Measurements from ENCODE around the gene SLC16A12. TPM values are rescaled to one million over a fixed set of nuclear protein-coding genes. Genes with fewer than 3 reads are reported as not detected.
"Not testable (repeated sequence)": the region's sequence is repeated elsewhere in the genome, so short reads cannot be mapped to it uniquely, and the experiment has no call there.

SLC16A12 gene
- total RNA-seq, 2 experiments from 2014 or later = not detected

- H3K36me3 Mint-ChIP-seq, H3K4me1 Mint-ChIP-seq, H3K4me3 Mint-ChIP-seq, H3K9me3 Mint-ChIP-seq, H3K27ac Mint-ChIP-seq, DNase-seq: not testable (repeated sequence)
- H3K27me3 Mint-ChIP-seq = peaks cover 49% of the 10 kb centered on the region
Measured at GRCh38 chr10:89529711-89530110, 5.7 kb downstream of the SLC16A12 start.

- no peak overlapping the region for H3K27ac Mint-ChIP-seq
- peaks cover 4% of the 10 kb centered on the region for H3K4me1 Mint-ChIP-seq
- H3K9me3 Mint-ChIP-seq = no peaks in the 10 kb centered on the region
- no peak for DNase-seq
- H3K36me3 Mint-ChIP-seq = no peaks in the 10 kb centered on the region
- peaks cover 23% of the 10 kb centered on the region for H3K27me3 Mint-ChIP-seq
- no peak overlapping the region for H3K4me3 Mint-ChIP-seq
Measured at GRCh38 chr10:89526358-89526757, 9.0 kb downstream of the SLC16A12 start.

GRCh38 chr10:89525556-89525955 lies 9.8 kb downstream of the SLC16A12 start:
- H3K27ac Mint-ChIP-seq = no peak overlapping the region
- peaks cover 4% of the 10 kb centered on the region for H3K4me1 Mint-ChIP-seq

GRCh38 chr10:89524279-89524678 lies 11.1 kb downstream of the SLC16A12 start:
- Mint-ChIP-seq H3K27me3 (peaks cover 13% of the 10 kb centered on the region), H3K9me3 (no peaks in the 10 kb centered on the region), H3K36me3 (no peaks in the 10 kb centered on the region), H3K27ac (no peak overlapping the region), H3K4me1 (peaks cover 4% of the 10 kb centered on the region), H3K4me3 (no peak overlapping the region)
- DNase-seq = no peak

More at GRCh38 chr10:89525556-89525955, 9.8 kb downstream of the SLC16A12 start:
- H3K36me3 Mint-ChIP-seq = no peaks in the 10 kb centered on the region
- H3K9me3 Mint-ChIP-seq = no peaks in the 10 kb centered on the region
- DNase-seq = no peak
- peaks cover 19% of the 10 kb centered on the region for H3K27me3 Mint-ChIP-seq
- no peak overlapping the region for H3K4me3 Mint-ChIP-seq

- H3K27me3 Mint-ChIP-seq = peaks cover 8% of the 10 kb centered on the region
- no peak for DNase-seq
- no peak overlapping the region for H3K27ac Mint-ChIP-seq
- no peaks in the 10 kb centered on the region for H3K9me3 Mint-ChIP-seq
- no peak overlapping the region for H3K4me3 Mint-ChIP-seq
- no peaks in the 10 kb centered on the region for H3K4me1 Mint-ChIP-seq
- H3K36me3 Mint-ChIP-seq = no peaks in the 10 kb centered on the region
Measured at GRCh38 chr10:89523274-89523673, 12.1 kb downstream of the SLC16A12 start.

- Mint-ChIP-seq H3K27me3 (peaks cover 8% of the 10 kb centered on the region), H3K4me3 (no peak overlapping the region), H3K4me1 (no peaks in the 10 kb centered on the region), H3K27ac (no peak overlapping the region), H3K36me3 (no peaks in the 10 kb centered on the region), H3K9me3 (no peaks in the 10 kb centered on the region)
- DNase-seq = no peak
Measured at GRCh38 chr10:89522463-89522862, 12.9 kb downstream of the SLC16A12 start.

- no peak overlapping the region for H3K27ac Mint-ChIP-seq
- no peaks in the 10 kb centered on the region for H3K4me1 Mint-ChIP-seq
- peaks cover 7% of the 10 kb centered on the region for H3K27me3 Mint-ChIP-seq
- H3K36me3 Mint-ChIP-seq = no peaks in the 10 kb centered on the region
- H3K4me3 Mint-ChIP-seq = no peak overlapping the region
- H3K9me3 Mint-ChIP-seq = no peaks in the 10 kb centered on the region
- no peak for DNase-seq
Measured at GRCh38 chr10:89521368-89521767, 14.0 kb downstream of the SLC16A12 start.

- Mint-ChIP-seq H3K27ac (no peak overlapping the region), H3K4me3 (no peak overlapping the region), H3K36me3 (no peaks in the 10 kb centered on the region), H3K4me1 (no peaks in the 10 kb centered on the region), H3K9me3 (no peaks in the 10 kb centered on the region), H3K27me3 (peaks cover 4% of the 10 kb centered on the region)
- no peak for DNase-seq
Measured at GRCh38 chr10:89520706-89521105, 14.7 kb downstream of the SLC16A12 start.

- Mint-ChIP-seq H3K4me1 (peaks cover 4% of the 10 kb centered on the region), H3K4me3 (no peak overlapping the region), H3K27ac (no peak overlapping the region), H3K9me3 (no peaks in the 10 kb centered on the region), H3K36me3 (no peaks in the 10 kb centered on the region), H3K27me3 (peaks cover under 1% of the 10 kb centered on the region)
- DNase-seq = no peak
Measured at GRCh38 chr10:89518876-89519842, 16.2 kb downstream of the SLC16A12 start.

GRCh38 chr10:89518108-89518507 lies 17.3 kb downstream of the SLC16A12 start:
- no peaks in the 10 kb centered on the region for H3K27me3 Mint-ChIP-seq
- peaks cover 4% of the 10 kb centered on the region for H3K4me1 Mint-ChIP-seq
- no peak overlapping the region for H3K27ac Mint-ChIP-seq
- H3K9me3 Mint-ChIP-seq = no peaks in the 10 kb centered on the region
- H3K4me3 Mint-ChIP-seq = no peak overlapping the region
- no peaks in the 10 kb centered on the region for H3K36me3 Mint-ChIP-seq
- no peak for DNase-seq

GRCh38 chr10:89516149-89516832 lies 19.1 kb downstream of the SLC16A12 start:
- no peaks in the 10 kb centered on the region for H3K36me3 Mint-ChIP-seq
- H3K27me3 Mint-ChIP-seq = no peaks in the 10 kb centered on the region
- H3K4me1 Mint-ChIP-seq = peaks cover 4% of the 10 kb centered on the region
- no peak for DNase-seq
- H3K27ac Mint-ChIP-seq = no peak overlapping the region
- no peaks in the 10 kb centered on the region for H3K9me3 Mint-ChIP-seq
- H3K4me3 Mint-ChIP-seq = no peak overlapping the region

GRCh38 chr10:89515031-89515841 lies 20.2 kb downstream of the SLC16A12 start:
- DNase-seq = no peak
- no peaks in the 10 kb centered on the region for H3K36me3 Mint-ChIP-seq
- no peak overlapping the region for H3K4me3 Mint-ChIP-seq
- no peaks in the 10 kb centered on the region for H3K9me3 Mint-ChIP-seq
- no peaks in the 10 kb centered on the region for H3K27me3 Mint-ChIP-seq
- H3K27ac Mint-ChIP-seq = no peak overlapping the region
- peaks cover 4% of the 10 kb centered on the region for H3K4me1 Mint-ChIP-seq

GRCh38 chr10:89513206-89513605 lies 22.2 kb downstream of the SLC16A12 start:
- DNase-seq = no peak
- H3K27ac Mint-ChIP-seq = no peak overlapping the region
- H3K27me3 Mint-ChIP-seq = no peaks in the 10 kb centered on the region
- H3K4me3 Mint-ChIP-seq = no peak overlapping the region
- no peaks in the 10 kb centered on the region for H3K9me3 Mint-ChIP-seq
- H3K4me1 Mint-ChIP-seq = peaks cover 4% of the 10 kb centered on the region
- no peaks in the 10 kb centered on the region for H3K36me3 Mint-ChIP-seq

- no peaks in the 10 kb centered on the region for H3K36me3 Mint-ChIP-seq
- no peaks in the 10 kb centered on the region for H3K9me3 Mint-ChIP-seq
- H3K4me1 Mint-ChIP-seq = peaks cover 16% of the 10 kb centered on the region
- DNase-seq = no peak
- no peak overlapping the region for H3K4me3 Mint-ChIP-seq
- H3K27me3 Mint-ChIP-seq = peaks cover 3% of the 10 kb centered on the region
- H3K27ac Mint-ChIP-seq = no peak overlapping the region
Measured at GRCh38 chr10:89505640-89506275, 29.6 kb downstream of the SLC16A12 start.
